ENCODE results near the gene ZNF331. TPM values are rescaled to one million over a fixed set of nuclear protein-coding genes. Genes with fewer than 3 reads are reported as not detected.

ZNF331 gene
- total RNA-seq, 1 donor from 2014 or later = 25.7 TPM

DNA sequence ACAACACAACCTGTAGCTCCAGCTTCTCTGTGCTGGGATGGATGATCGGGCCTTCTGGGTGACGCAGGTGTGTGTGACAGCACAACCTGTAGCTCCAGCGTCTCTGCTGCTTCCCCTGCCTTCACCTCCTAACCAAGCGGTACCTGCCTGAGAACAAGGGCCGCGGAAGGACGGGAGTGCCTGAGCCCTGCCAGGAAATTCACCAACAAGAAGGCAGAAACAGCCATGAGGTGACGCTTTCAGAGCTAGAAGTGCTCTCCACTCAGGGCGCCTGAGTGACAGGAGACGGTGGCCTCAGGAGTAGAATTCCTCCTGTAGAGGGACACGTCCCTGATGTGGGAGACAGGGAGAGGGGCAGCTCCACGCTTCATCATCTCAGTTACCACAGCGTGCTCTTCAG is 17.4 kb downstream of the ZNF331 start:
- no peaks in the 10 kb centered on the region for H3K9me3 Mint-ChIP-seq
- H3K4me3 Mint-ChIP-seq = no peak overlapping the region
- H3K4me1 Mint-ChIP-seq (ENCODE audit: unreplicated experiment) = no peaks in the 10 kb centered on the region
- peaks cover 17% of the 10 kb centered on the region for H3K36me3 Mint-ChIP-seq
- H3K27me3 Mint-ChIP-seq = no peaks in the 10 kb centered on the region
- TF ChIP-seq, protein P1, sequence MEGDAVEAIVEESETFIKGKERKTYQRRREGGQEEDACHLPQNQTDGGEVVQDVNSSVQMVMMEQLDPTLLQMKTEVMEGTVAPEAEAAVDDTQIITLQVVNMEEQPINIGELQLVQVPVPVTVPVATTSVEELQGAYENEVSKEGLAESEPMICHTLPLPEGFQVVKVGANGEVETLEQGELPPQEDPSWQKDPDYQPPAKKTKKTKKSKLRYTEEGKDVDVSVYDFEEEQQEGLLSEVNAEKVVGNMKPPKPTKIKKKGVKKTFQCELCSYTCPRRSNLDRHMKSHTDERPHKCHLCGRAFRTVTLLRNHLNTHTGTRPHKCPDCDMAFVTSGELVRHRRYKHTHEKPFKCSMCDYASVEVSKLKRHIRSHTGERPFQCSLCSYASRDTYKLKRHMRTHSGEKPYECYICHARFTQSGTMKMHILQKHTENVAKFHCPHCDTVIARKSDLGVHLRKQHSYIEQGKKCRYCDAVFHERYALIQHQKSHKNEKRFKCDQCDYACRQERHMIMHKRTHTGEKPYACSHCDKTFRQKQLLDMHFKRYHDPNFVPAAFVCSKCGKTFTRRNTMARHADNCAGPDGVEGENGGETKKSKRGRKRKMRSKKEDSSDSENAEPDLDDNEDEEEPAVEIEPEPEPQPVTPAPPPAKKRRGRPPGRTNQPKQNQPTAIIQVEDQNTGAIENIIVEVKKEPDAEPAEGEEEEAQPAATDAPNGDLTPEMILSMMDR (conservative IDR thresholded peaks at IDR 0.05) = no peak
- no peak overlapping the region for H3K27ac Mint-ChIP-seq
- DNase-seq (ENCODE audit: extremely low spot score, unreplicated experiment) = no peak

GRCh38 chr19:53571339-53571738 is 33.4 kb downstream of the ZNF331 start:
- H3K9me3 Mint-ChIP-seq = no peaks in the 10 kb centered on the region
- DNase-seq (ENCODE audit: extremely low spot score, unreplicated experiment) = no peak
- TF ChIP-seq, protein P1 (conservative IDR thresholded peaks at IDR 0.05) = no peak
- H3K36me3 Mint-ChIP-seq = peaks cover 20% of the 10 kb centered on the region
- no peak overlapping the region for H3K4me3 Mint-ChIP-seq
- H3K27ac Mint-ChIP-seq = no peak overlapping the region
- H3K27me3 Mint-ChIP-seq = no peaks in the 10 kb centered on the region
- no peaks in the 10 kb centered on the region for H3K4me1 Mint-ChIP-seq (ENCODE audit: unreplicated experiment)

- H3K36me3 Mint-ChIP-seq = peaks cover 35% of the 10 kb centered on the region
- H3K27me3 Mint-ChIP-seq = no peaks in the 10 kb centered on the region
- DNase-seq (ENCODE audit: extremely low spot score, unreplicated experiment) = no peak
- H3K27ac Mint-ChIP-seq = no peak overlapping the region
- TF ChIP-seq, protein P1 (conservative IDR thresholded peaks at IDR 0.05) = no peak
- H3K9me3 Mint-ChIP-seq = peaks cover 10% of the 10 kb centered on the region
- no peaks in the 10 kb centered on the region for H3K4me1 Mint-ChIP-seq (ENCODE audit: unreplicated experiment)
- H3K4me3 Mint-ChIP-seq = no peak overlapping the region
These were observed 39.2 kb downstream of the ZNF331 start for GRCh38 chr19:53576941-53577653.

DNA sequence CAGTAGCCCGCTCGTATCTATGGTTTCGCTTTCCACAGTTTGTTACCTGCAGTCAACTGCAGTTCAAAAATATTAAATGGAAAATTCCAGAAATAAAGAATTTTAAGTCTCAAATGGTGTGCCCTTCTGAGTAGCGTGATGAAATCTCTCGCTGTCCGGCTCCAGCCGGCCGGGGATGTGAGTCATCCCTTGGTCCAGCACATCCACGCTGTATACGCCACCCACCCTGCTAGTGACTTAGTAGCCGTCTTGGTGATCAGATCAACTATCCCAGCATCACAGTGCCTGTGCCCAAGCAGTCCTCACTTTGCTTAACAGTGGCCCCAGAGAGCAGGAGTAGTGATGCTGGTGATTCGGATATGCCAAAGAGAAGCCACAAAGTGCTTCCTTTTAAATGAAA is 40.0 kb downstream of the ZNF331 start:
- no peak for DNase-seq (ENCODE audit: extremely low spot score, unreplicated experiment)
- TF ChIP-seq, protein P1 (conservative IDR thresholded peaks at IDR 0.05) = no peak
- H3K9me3 Mint-ChIP-seq = peaks cover 10% of the 10 kb centered on the region
- no peaks in the 10 kb centered on the region for H3K27me3 Mint-ChIP-seq
- H3K36me3 Mint-ChIP-seq = peaks cover 34% of the 10 kb centered on the region
- H3K4me3 Mint-ChIP-seq = no peak overlapping the region
- no peaks in the 10 kb centered on the region for H3K4me1 Mint-ChIP-seq (ENCODE audit: unreplicated experiment)
- no peak overlapping the region for H3K27ac Mint-ChIP-seq

GRCh38 chr19:53579518-53579917 is 41.6 kb downstream of the ZNF331 start:
- Mint-ChIP-seq H3K4me3 (no peak overlapping the region), H3K27ac (no peak overlapping the region), H3K4me1 (ENCODE audit: unreplicated experiment) (no peaks in the 10 kb centered on the region), H3K36me3 (peaks cover 34% of the 10 kb centered on the region), H3K27me3 (no peaks in the 10 kb centered on the region), H3K9me3 (peaks cover 10% of the 10 kb centered on the region)
- TF ChIP-seq, protein P1 (conservative IDR thresholded peaks at IDR 0.05) = no peak
- no peak for DNase-seq (ENCODE audit: extremely low spot score, unreplicated experiment)

All from type B pancreatic cell (in vitro differentiated cells).